Mononuclear cell (primary cell): ENCODE measurements around the gene KLHL7. TPM values are rescaled to one million over a fixed set of nuclear protein-coding genes. Genes with fewer than 3 reads are reported as not detected.
"Not testable (repeated sequence)": the region's sequence is repeated elsewhere in the genome, so short reads cannot be mapped to it uniquely, and the experiment has no call there.

Experiments used
- H3K27me3 ChIP-seq: 2 replicates; pipeline ENCODE4 v1.6.0; 2011; ENCODE audit warnings: low read length, control low read depth; ENCODE audit not compliant: insufficient read depth
- H3K4me1 ChIP-seq: 2 replicates; pipeline ENCODE4 v1.5.1; 2011; ENCODE audit warnings: mild to moderate bottlenecking, low read length, control low read depth; ENCODE audit not compliant: insufficient read depth
- H3K4me3 ChIP-seq: 2 replicates; pipeline ENCODE4 v1.5.1; 2011; ENCODE audit warnings: mild to moderate bottlenecking, low read length, moderate library complexity
- H3K9me3 ChIP-seq: 2 replicates; pipeline ENCODE4 v1.5.1; 2011; ENCODE audit warnings: low read depth, mild to moderate bottlenecking, control low read depth, low read length
- total RNA-seq: library from RNA; depleted of rRNA; stranded (reverse); fragments of >200 nt; gene quantifications from one replicate; pipeline ENCODE4 v1.2.3, GENCODE V29; 2012

The KLHL7 gene
- total RNA-seq, 1 donor, result 20.8 TPM

DNA sequence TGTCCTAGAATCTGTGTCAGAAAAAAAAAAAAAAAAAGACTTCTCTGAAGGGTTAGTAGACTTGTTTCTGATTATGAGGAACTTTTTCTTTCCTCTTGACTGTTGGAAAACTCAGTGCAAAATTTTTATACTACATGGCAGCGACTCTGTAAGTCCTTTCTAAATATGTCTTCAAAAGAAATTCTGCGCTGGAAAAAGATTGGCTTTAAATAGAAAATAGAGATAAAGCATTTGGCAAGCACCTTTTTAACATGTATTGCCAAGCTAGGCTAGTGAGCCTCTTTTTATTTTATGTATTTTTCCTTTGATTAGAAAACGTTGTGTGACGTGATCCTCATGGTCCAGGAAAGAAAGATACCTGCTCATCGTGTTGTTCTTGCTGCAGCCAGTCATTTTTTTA is 17.9 kb downstream of the KLHL7 start:
- H3K4me1 ChIP-seq, result no peaks in the 10 kb centered on the region
- no peaks in the 10 kb centered on the region for H3K9me3 ChIP-seq

DNA sequence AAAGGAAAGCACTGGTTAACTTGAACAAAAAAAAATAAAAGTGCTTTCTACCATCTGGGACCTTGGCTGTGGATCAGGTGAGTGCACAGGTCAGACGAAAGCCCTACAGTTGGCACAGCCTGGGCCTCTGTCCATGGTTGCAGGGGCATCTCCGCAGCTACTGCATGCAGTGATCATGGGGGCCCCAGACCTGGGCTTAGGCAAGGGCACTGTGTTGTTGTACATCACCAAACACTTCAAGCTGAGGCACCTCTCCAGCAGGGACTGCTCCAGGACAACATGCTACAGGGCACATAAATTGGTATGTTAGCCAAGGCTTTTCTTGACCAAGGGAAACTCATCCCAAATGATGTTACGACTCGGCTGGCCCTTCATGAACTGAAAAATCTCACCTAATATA is 23.5 kb downstream of the KLHL7 start:
- no peaks in the 10 kb centered on the region for H3K4me1 ChIP-seq
- no peak overlapping the region for H3K4me3 ChIP-seq
- H3K27me3 ChIP-seq, result no peaks in the 10 kb centered on the region
- no peaks in the 10 kb centered on the region for H3K9me3 ChIP-seq

More for the DNA sequence above, 17.9 kb downstream of the KLHL7 start:
- no peak overlapping the region for H3K4me3 ChIP-seq
- no peaks in the 10 kb centered on the region for H3K27me3 ChIP-seq

DNA sequence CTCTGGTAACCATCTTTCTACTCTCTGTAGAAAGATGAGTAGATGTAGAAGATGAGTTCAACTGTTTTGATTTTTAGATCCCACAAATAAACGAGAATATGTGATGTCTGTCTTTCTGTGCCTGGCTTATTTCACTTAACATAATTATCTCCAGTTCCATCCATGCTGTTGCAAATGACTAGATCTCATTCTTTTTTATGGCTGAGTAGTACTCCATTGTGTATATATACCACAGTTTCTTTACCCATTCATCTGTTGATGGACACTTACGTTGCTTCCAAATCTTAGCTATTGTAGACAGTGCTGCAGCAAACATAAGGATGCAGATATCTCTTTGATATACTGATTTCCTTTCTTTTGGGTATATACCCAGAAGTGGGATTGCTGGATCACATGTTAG is 26.2 kb downstream of the KLHL7 start:
- not testable (repeated sequence) for H3K27me3 ChIP-seq, H3K4me3 ChIP-seq, H3K9me3 ChIP-seq, H3K4me1 ChIP-seq

DNA sequence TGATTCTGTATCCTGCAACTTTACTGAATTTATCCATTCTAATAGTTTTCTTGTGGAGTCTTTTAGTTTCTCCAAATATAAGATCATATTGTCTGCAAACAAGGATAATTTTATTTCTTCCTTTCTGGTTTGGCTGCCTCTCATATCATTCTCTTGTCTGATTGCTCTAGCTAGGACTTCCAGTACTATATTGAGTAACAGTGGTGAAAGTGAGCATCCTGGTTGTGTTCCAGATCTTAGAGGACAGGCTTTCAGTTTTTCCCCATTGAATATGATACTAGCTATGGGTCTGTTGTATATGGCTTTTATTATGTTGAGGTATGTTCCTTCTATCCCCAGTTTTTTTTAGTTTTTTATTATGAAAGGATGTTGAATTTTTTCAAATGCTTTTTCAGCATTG is 28.2 kb downstream of the KLHL7 start:
- no peak overlapping the region for H3K4me3 ChIP-seq
- H3K27me3 ChIP-seq, result no peaks in the 10 kb centered on the region
- no peaks in the 10 kb centered on the region for H3K4me1 ChIP-seq
- no peaks in the 10 kb centered on the region for H3K9me3 ChIP-seq

DNA sequence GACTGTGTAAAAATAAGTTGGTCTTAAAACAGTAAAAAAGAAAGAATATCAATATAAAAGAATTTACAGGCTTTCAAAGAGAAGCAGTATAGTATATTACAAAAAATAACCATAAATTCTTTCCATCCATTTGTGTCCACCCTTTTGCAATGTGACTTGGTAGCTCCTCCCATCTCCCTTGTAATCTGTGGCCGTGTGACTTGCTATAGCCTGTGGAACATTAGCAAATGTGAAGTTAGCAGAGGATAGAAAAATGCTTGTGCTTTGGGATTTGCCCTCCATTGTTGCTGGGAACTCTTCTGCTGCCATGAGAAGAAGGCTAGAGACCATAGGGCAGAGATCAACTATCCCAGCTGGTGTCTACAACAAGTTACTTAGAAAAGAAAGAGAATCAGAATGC is 30.2 kb downstream of the KLHL7 start:
- Histone ChIP-seq H3K4me1 (no peaks in the 10 kb centered on the region), H3K27me3 (no peaks in the 10 kb centered on the region), H3K4me3 (no peak overlapping the region), H3K9me3 (no peaks in the 10 kb centered on the region)

DNA sequence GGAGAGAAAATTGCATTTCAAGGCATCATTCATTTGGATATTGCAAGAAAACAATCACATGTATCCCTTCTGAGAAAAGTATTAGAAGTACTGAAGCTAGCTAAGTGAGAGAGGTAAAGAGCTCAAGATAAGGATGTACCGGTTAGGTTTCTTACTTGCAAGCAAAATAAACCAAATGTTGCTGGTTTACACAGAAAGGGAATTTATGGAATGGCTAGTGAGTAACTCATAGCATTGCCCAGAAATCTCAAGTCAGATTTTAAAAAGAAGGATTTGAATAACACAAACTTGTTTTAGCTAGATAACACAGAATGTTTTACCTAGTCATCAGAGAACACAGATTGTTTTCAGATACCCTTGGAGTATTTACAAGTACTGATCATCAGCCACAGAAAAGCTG is 30.6 kb downstream of the KLHL7 start:
- Histone ChIP-seq H3K4me3 (no peak overlapping the region), H3K9me3 (no peaks in the 10 kb centered on the region), H3K27me3 (no peaks in the 10 kb centered on the region), H3K4me1 (no peaks in the 10 kb centered on the region)

DNA sequence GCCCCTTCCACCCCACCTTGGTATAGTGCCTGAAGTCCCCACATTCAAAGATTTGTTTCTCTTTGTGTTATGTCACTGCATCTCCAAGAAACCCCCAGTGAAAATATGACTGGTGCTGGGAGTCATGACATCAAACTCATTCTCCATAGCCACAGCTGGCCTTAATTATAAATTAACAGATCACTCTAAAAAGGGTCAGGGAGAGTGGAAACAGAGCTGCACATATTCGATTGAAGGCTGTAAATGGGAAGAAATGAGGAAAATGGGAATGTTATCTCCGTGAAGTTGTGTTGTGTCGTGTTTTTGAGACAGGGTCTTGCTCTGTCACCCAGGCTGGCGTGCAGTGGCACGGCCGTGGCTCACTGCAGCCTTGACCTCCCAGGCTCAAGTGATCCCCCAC is 52.1 kb downstream of the KLHL7 start:
- no peaks in the 10 kb centered on the region for H3K27me3 ChIP-seq
- H3K4me3 ChIP-seq, result no peak overlapping the region
- H3K9me3 ChIP-seq, result no peaks in the 10 kb centered on the region
- H3K4me1 ChIP-seq, result no peaks in the 10 kb centered on the region

DNA sequence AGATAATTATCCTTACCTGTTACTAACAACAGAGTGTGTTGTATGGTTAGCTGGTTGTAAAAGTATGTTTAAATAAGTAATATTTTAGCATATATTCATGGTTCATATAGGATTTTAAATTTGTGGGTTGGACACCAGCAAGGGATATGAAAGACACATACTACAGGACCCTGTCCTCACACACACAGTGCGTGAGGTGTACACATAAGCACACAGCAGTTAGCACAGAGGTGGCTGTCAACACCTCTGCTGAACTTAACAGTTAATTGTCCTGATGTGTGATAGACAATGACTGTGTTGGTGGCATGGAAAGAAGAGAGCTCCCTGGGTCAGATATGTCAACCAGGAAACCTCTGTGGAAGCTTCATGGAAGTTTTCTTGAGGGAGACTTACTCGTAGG is 53.0 kb downstream of the KLHL7 start:
- Histone ChIP-seq H3K9me3 (no peaks in the 10 kb centered on the region), H3K4me1 (no peaks in the 10 kb centered on the region), H3K27me3 (no peaks in the 10 kb centered on the region), H3K4me3 (no peak overlapping the region)

DNA sequence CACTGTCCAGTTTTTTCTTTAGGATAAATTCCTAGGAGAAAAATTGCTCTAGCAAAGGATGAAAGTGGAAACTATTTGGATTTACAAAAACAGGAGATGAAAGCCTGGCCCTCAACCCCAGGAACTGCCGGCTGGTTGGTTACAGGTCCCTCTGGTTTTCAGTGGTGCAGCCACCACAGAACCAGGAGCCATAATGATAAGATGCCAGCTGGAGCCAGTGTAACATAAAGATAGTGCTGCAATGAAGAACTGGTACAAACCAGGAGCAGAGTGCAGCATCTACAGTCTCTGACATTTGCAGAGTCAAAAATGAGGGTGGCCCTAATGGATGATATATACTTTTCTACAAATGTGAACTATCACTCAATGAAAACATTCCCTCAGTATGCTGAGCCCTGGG is 55.9 kb downstream of the KLHL7 start:
- H3K4me1 ChIP-seq, result no peaks in the 10 kb centered on the region
- H3K4me3 ChIP-seq, result no peak overlapping the region
- no peaks in the 10 kb centered on the region for H3K9me3 ChIP-seq
- H3K27me3 ChIP-seq, result no peaks in the 10 kb centered on the region

DNA sequence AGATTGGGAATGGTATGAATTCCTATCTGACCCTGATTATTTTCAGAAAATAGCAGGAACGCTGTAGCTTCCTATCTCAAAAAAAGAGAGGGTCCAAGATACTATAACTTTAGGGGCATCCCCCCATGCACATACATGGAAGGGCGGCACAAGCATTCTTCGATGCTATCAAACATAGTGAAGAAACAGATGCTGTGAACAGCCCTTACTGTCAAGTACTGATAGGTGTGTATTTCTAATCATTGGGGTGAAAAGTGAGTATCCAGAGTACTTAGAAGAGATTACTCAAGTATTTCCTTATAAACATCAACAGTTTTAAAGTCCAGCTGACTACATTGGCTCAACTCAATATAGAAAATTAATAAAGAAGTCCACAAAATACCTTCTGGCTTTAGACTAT is 59.3 kb downstream of the KLHL7 start:
- Histone ChIP-seq H3K4me1 (no peaks in the 10 kb centered on the region), H3K4me3 (no peak overlapping the region), H3K9me3 (no peaks in the 10 kb centered on the region), H3K27me3 (no peaks in the 10 kb centered on the region)

DNA sequence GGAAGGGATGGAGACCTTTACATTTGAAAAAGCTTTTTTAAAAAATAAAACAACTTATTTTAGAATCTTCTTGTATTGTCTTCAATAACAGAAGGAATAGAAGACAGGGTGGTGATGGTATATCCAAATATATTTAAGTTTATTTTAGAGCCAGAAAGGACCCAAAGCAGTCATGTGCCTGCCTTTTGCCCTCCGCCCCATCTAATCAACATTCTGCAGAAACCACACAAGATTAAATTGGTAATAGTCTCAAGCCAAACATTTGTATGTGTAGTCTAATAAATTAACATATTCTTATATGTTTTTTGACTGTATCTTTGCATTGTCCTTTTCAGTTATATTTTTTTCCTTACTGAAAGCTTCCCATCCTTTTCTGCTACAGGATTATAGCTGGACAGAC is 59.7 kb downstream of the KLHL7 start:
- no peaks in the 10 kb centered on the region for H3K4me1 ChIP-seq
- no peaks in the 10 kb centered on the region for H3K9me3 ChIP-seq
- no peaks in the 10 kb centered on the region for H3K27me3 ChIP-seq
- no peak overlapping the region for H3K4me3 ChIP-seq

DNA sequence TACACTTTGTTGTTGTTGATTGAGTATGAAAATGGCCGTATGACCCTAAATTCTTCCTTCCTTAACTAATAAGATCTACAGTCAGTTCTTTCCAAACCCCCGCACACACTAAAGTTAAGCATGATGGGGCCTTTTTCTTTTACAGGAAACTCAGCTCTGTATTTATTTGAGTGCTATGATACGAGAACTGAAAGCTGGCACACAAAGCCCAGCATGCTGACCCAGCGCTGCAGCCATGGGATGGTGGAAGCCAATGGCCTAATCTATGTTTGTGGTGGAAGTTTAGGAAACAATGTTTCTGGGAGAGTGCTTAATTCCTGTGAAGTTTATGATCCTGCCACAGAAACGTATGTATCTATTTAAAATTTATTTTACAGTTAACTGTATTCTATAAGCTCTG is 62.1 kb downstream of the KLHL7 start:
- no peak overlapping the region for H3K4me3 ChIP-seq
- no peaks in the 10 kb centered on the region for H3K4me1 ChIP-seq
- H3K27me3 ChIP-seq, result no peaks in the 10 kb centered on the region
- H3K9me3 ChIP-seq, result no peaks in the 10 kb centered on the region

DNA sequence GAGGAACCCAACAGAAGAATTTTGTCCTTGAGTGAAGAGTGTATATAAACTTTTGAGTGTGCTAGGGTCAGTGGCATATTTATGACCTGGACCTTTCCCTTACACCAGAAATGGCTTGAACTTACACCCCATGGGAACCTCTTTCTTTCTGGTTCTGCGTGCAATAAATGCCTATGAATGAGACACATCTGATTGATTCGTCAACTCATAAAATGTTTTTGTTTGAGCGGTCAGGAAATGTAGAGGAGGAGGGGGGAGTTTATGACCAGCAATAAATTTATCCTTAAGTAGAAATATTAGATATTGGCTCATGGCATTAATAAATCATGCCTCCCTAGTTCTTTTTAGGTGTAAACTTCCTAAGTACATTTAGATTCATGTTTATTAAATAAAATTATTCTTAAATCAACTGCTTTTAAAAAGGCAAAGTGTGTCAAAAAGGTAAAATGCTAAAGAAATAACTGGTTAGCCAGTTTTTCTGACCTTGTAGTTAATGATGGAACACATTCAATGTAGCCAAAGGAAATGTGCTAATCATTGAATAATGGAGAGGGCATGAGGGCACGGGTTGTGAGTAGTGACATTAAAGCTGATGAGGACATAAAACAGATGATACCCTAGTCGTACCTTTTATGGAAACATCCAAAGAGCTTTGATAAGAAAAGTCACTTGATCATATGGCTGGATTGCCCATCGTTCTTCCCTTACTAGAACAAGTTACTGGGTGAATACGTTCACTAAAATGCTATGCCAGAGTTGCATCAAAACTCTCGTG is 62.7 kb downstream of the KLHL7 start:
- Histone ChIP-seq H3K4me3 (no peak overlapping the region), H3K27me3 (no peaks in the 10 kb centered on the region), H3K9me3 (no peaks in the 10 kb centered on the region), H3K4me1 (no peaks in the 10 kb centered on the region)

DNA sequence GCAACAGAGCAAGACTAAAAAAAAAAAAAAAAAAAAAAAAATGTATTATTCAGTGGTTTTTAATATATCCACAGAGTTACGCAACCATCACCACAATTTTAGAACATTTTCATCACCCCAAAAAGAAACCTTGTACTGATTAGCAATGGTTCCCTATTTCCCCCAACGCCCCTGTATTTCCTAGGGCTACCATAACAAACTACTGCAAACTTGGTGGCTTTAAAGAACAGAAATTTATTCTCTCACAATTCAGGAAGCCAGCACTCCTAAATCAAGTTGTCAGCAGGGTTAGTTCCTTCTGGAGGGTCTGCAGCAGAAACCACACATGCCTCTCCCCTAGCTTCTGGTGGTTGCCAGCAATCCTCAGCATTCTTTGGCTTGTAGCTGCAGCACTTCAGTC is 70.4 kb downstream of the KLHL7 start:
- Histone ChIP-seq H3K27me3 (no peaks in the 10 kb centered on the region), H3K9me3 (no peaks in the 10 kb centered on the region), H3K4me3 (no peak overlapping the region), H3K4me1 (peaks cover 9% of the 10 kb centered on the region)

DNA sequence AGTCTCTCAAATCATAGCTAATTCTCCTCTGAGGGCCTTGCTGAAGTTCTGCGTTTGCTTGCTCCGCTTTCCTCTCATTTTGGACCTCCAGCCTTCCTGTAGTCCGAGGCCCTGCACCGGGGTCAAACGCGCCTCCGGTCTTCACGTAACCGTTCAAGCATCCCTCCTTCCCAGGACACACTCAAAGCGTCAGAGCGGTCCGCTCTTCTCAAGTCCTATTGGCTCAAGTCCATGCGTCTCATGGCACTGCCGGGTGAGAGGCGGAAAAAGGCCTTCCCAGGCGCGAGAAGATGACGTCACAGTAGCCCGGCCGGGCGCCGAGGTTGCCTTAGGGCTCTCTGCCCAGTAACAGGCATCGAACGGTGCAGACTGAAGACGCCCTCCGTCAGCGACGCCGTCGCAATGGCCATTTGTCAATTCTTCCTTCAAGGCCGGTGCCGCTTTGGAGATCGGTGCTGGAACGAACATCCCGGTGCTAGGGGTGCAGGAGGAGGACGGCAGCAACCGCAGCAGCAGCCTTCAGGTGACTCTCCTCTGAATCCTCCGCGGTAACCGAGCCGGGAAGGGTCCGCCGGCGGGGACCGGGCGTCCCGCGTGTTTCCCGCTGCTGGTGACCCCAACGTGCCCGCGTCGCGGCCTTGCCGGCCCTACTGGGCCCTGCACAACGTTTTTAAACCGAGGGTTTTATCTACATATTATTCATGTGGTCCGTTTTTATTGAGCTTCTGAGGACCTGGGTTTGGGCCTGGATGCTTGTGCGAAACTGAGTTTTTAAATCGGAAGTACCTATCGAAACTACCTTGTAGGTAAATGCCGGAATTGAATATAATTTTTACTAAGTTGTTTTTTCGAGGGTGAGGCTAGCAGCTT is 76.3 kb downstream of the KLHL7 start, which contains the start of gene NUP42:
NUP42 (plus strand) TSS at position 365 of the 870 bp plus-strand sequence; CDS start at position 403, 38 bp downstream.
- peaks cover 28% of the 10 kb centered on the region for H3K4me1 ChIP-seq
- no peaks in the 10 kb centered on the region for H3K9me3 ChIP-seq
- no peaks in the 10 kb centered on the region for H3K27me3 ChIP-seq
- peak within 1 kb of the TSS; percentile 97 for H3K4me3 ChIP-seq
